8988T (cell line): ENCODE results near the gene CENPO.

Source experiments
- DNase-seq: peaks from one replicate; pipeline ENCODE4 v3.0.0; 2011

CENPO gene

GRCh38 chr2:24792874-24793760 is at the start of gene CENPO, which contains the start of gene PTRHD1:
Gene CENPO, plus strand, starts transcription at chr2:24793425. Its CDS starts 495 bp downstream, at chr2:24793920.
Gene PTRHD1, minus strand, starts transcription at chr2:24793391. Its CDS starts 14 bp downstream, at chr2:24793377.
- peak; percentile 69 for DNase-seq

- DNase-seq = no peak
These were observed 49.3 kb upstream of the CENPO start for GRCh38 chr2:24743924-24744323.

- no peak for DNase-seq
These were observed 48.9 kb upstream of the CENPO start for GRCh38 chr2:24744356-24744755.

GRCh38 chr2:24745825-24746224 is 47.4 kb upstream of the CENPO start:
- DNase-seq = no peak

- DNase-seq = no peak
These were observed 45.9 kb upstream of the CENPO start for GRCh38 chr2:24747299-24747698.

- peak; percentile 18 for DNase-seq
These were observed 44.0 kb upstream of the CENPO start for GRCh38 chr2:24749069-24749691.

GRCh38 chr2:24754985-24755705 is 38.1 kb upstream of the CENPO start:
- DNase-seq = no peak

- DNase-seq = no peak
These were observed 36.4 kb upstream of the CENPO start for GRCh38 chr2:24756789-24757188.

- DNase-seq = no peak
These were observed 31.4 kb upstream of the CENPO start for GRCh38 chr2:24761866-24762265.

- DNase-seq = no peak
These were observed 30.7 kb upstream of the CENPO start for GRCh38 chr2:24762518-24762917.

GRCh38 chr2:24763843-24764242 is 29.4 kb upstream of the CENPO start:
- DNase-seq = no peak

- no peak for DNase-seq
These were observed 26.6 kb upstream of the CENPO start for GRCh38 chr2:24766609-24767008.

- DNase-seq = no peak
These were observed 25.2 kb upstream of the CENPO start for GRCh38 chr2:24768013-24768412.

- DNase-seq = no peak
These were observed 24.6 kb upstream of the CENPO start for GRCh38 chr2:24768601-24769000.

GRCh38 chr2:24771061-24771460 is 22.2 kb upstream of the CENPO start:
- no peak for DNase-seq

GRCh38 chr2:24771764-24772586 is 21.2 kb upstream of the CENPO start:
- no peak for DNase-seq

- no peak for DNase-seq
These were observed 18.9 kb upstream of the CENPO start for GRCh38 chr2:24774373-24774772.

- DNase-seq = no peak
These were observed 14.1 kb upstream of the CENPO start for GRCh38 chr2:24779116-24779515.

- DNase-seq = no peak
These were observed 9.6 kb upstream of the CENPO start for GRCh38 chr2:24783641-24784040.

- DNase-seq = no peak
These were observed 7.4 kb upstream of the CENPO start for GRCh38 chr2:24785671-24786321.

- no peak for DNase-seq
These were observed 5.7 kb upstream of the CENPO start for GRCh38 chr2:24787532-24787931.

GRCh38 chr2:24788816-24789215 is 4.4 kb upstream of the CENPO start:
- DNase-seq = no peak
